HEK293 (cell line): ENCODE data around the gene TPRN.
A peak's percentile ranks its signal among the peaks of the same experiment; 100 is the strongest.

Source experiments
- REST ChIP-seq: fragments of 450-650 bp; formaldehyde crosslinking; IDR thresholded peaks from 2 replicates; pipeline ENCODE4 v1.5.1; 2016; ENCODE audit warnings: missing biosample characterization, missing genetic modification characterization
- TCF7L2 ChIP-seq: IDR thresholded peaks from 2 replicates; pipeline ENCODE4 v1.6.1; 2011; ENCODE audit warnings: low read depth, mild to moderate bottlenecking, inconsistent platforms, low read length, moderate library complexity, borderline replicate concordance
- TSHZ1 ChIP-seq: fragments of 450-650 bp; formaldehyde crosslinking; IDR thresholded peaks from 2 replicates; pipeline ENCODE4 v1.5.1; 2016; ENCODE audit warnings: missing biosample characterization, missing genetic modification characterization, borderline replicate concordance
- ZFHX2 ChIP-seq: fragments of 450-650 bp; formaldehyde crosslinking; conservative IDR thresholded peaks from 2 replicates; pipeline ENCODE4 v1.5.1; 2016; ENCODE audit warnings: missing biosample characterization, missing genetic modification characterization
- ZNF112 ChIP-seq: fragments of 450-650 bp; formaldehyde crosslinking; IDR thresholded peaks from 2 replicates; pipeline ENCODE4 v1.5.0; 2017; ENCODE audit warnings: missing biosample characterization, missing genetic modification characterization
- ZNF324 ChIP-seq: fragments of 450-650 bp; formaldehyde crosslinking; IDR thresholded peaks from 2 replicates; pipeline ENCODE4 v1.5.1; 2016; ENCODE audit warnings: missing biosample characterization, missing genetic modification characterization
- ZNF510 ChIP-seq: fragments of 450-650 bp; formaldehyde crosslinking; IDR thresholded peaks from 2 replicates; pipeline ENCODE4 v1.5.1; 2018; ENCODE audit warnings: mild to moderate bottlenecking, missing genetic modification characterization, missing biosample characterization; ENCODE audit not compliant: insufficient replicate concordance
- ZNF571 ChIP-seq: fragments of 450-650 bp; formaldehyde crosslinking; IDR thresholded peaks from 2 replicates; pipeline ENCODE4 v1.5.0; 2017; ENCODE audit warnings: missing biosample characterization, missing genetic modification characterization
- ZNF704 ChIP-seq: fragments of 450-650 bp; formaldehyde crosslinking; IDR thresholded peaks from 2 replicates; pipeline ENCODE4 v1.5.1; 2016; ENCODE audit warnings: missing biosample characterization, missing genetic modification characterization
- ZSCAN16 ChIP-seq: fragments of 450-650 bp; formaldehyde crosslinking; IDR thresholded peaks from 2 replicates; pipeline ENCODE4 v1.5.1; 2016; ENCODE audit warnings: missing biosample characterization, missing genetic modification characterization
- TF ChIP-seq, protein P1 (sequence below): fragments of 450-650 bp; formaldehyde crosslinking; IDR thresholded peaks from 2 replicates; pipeline ENCODE4 v1.5.1; 2016; ENCODE audit warnings: missing biosample characterization, missing genetic modification characterization
- TF ChIP-seq, protein P2 (sequence below): fragments of 450-650 bp; formaldehyde crosslinking; conservative IDR thresholded peaks from 2 replicates; pipeline ENCODE4 v1.5.1; 2016; ENCODE audit warnings: low read depth, missing biosample characterization, missing genetic modification characterization
- TF ChIP-seq, protein P3 (sequence below): fragments of 450-650 bp; formaldehyde crosslinking; IDR thresholded peaks from 2 replicates; pipeline ENCODE4 v1.5.1; 2017; ENCODE audit warnings: missing biosample characterization, missing genetic modification characterization

DNA sequence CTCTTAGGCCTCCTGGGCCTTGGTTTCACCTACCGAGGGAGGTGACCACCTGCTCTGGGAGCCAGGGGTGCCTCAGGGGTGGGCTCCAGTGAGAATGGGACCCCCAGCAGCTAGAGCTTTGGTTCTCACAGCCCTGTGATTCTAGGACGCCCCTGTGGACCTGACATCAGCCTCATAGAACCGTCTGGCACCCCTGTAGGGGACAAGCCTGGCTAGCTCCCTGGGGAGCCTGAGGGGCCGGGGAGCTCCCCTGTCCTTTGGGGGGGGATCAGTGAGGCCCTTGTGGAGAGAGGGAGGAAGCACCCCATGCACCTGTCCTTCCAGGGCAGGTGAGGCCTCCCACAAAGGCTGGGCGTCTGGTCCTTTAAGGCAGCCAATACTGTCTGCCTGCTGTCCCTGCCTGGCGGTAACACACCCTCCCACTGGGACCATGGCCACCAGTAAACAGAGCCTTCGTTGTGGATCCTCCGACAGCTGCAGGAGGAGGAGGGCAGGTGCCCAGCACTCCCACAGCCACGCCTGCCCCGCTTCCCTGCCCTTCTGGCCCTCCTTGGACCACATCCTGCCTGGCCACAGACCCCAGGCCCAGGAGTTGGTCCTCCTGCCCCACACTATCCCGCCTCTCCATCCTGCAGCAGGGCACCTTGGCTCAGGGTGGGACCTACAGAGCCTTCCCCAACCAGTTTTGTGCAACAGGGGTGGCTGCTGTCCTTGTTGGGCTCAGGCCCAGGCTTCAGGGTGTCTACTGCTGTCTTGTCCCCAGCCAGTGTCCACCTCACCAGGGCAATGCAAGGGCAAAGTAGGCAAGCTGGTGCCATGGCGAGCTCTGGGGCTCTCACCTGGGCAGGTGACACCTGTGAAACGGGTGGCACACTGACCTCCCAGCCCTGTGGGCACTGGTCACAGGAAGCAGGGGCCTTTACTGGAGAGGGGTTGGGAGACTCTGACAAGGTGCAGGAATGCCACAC lies 37.5 kb upstream of the TPRN start:
- TF ChIP-seq, protein P1, sequence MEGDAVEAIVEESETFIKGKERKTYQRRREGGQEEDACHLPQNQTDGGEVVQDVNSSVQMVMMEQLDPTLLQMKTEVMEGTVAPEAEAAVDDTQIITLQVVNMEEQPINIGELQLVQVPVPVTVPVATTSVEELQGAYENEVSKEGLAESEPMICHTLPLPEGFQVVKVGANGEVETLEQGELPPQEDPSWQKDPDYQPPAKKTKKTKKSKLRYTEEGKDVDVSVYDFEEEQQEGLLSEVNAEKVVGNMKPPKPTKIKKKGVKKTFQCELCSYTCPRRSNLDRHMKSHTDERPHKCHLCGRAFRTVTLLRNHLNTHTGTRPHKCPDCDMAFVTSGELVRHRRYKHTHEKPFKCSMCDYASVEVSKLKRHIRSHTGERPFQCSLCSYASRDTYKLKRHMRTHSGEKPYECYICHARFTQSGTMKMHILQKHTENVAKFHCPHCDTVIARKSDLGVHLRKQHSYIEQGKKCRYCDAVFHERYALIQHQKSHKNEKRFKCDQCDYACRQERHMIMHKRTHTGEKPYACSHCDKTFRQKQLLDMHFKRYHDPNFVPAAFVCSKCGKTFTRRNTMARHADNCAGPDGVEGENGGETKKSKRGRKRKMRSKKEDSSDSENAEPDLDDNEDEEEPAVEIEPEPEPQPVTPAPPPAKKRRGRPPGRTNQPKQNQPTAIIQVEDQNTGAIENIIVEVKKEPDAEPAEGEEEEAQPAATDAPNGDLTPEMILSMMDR: no peak
- TF ChIP-seq ZNF571: no peak
- TF ChIP-seq, protein P2, sequence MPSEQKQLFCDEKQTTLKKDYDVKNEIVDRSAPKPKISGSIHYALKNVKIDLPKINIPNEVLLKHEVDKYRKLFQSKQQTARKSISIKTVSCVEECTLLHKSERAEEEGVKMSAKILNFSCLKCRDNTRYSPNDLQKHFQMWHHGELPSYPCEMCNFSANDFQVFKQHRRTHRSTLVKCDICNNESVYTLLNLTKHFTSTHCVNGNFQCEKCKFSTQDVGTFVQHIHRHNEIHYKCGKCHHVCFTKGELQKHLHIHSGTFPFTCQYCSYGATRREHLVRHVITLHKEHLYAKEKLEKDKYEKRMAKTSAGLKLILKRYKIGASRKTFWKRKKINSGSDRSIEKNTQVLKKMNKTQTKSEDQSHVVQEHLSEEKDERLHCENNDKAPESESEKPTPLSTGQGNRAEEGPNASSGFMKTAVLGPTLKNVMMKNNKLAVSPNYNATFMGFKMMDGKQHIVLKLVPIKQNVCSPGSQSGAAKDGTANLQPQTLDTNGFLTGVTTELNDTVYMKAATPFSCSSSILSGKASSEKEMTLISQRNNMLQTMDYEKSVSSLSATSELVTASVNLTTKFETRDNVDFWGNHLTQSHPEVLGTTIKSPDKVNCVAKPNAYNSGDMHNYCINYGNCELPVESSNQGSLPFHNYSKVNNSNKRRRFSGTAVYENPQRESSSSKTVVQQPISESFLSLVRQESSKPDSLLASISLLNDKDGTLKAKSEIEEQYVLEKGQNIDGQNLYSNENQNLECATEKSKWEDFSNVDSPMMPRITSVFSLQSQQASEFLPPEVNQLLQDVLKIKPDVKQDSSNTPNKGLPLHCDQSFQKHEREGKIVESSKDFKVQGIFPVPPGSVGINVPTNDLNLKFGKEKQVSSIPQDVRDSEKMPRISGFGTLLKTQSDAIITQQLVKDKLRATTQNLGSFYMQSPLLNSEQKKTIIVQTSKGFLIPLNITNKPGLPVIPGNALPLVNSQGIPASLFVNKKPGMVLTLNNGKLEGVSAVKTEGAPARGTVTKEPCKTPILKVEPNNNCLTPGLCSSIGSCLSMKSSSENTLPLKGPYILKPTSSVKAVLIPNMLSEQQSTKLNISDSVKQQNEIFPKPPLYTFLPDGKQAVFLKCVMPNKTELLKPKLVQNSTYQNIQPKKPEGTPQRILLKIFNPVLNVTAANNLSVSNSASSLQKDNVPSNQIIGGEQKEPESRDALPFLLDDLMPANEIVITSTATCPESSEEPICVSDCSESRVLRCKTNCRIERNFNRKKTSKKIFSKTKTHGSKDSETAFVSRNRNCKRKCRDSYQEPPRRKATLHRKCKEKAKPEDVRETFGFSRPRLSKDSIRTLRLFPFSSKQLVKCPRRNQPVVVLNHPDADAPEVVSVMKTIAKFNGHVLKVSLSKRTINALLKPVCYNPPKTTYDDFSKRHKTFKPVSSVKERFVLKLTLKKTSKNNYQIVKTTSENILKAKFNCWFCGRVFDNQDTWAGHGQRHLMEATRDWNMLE (tag by site-specific recombination): no peak
- TF ChIP-seq ZSCAN16 (tag by site-specific recombination): peak; percentile 95
- TF ChIP-seq ZNF324 (tag by site-specific recombination): no peak
- TF ChIP-seq ZNF704 (tag by site-specific recombination): no peak
- no peak; the same call in 1 of the 2 replicates for TF ChIP-seq ZFHX2 (tag by site-specific recombination)
- TF ChIP-seq ZNF112: no peak
- TF ChIP-seq ZNF510: no peak
- no peak for TF ChIP-seq TCF7L2
- TF ChIP-seq, protein P3, sequence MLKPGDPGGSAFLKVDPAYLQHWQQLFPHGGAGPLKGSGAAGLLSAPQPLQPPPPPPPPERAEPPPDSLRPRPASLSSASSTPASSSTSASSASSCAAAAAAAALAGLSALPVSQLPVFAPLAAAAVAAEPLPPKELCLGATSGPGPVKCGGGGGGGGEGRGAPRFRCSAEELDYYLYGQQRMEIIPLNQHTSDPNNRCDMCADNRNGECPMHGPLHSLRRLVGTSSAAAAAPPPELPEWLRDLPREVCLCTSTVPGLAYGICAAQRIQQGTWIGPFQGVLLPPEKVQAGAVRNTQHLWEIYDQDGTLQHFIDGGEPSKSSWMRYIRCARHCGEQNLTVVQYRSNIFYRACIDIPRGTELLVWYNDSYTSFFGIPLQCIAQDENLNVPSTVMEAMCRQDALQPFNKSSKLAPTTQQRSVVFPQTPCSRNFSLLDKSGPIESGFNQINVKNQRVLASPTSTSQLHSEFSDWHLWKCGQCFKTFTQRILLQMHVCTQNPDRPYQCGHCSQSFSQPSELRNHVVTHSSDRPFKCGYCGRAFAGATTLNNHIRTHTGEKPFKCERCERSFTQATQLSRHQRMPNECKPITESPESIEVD (tag by site-specific recombination): no peak
- no peak for TF ChIP-seq TSHZ1 (tag by site-specific recombination)
- TF ChIP-seq REST (tag by site-specific recombination): no peak
